T-helper 17 cell (primary cell): ENCODE results near the gene RFLNA. TPM values are rescaled to one million over a fixed set of nuclear protein-coding genes. Genes with fewer than 3 reads are reported as not detected.
"Not testable (repeated sequence)": the region's sequence is repeated elsewhere in the genome, so short reads cannot be mapped to it uniquely, and the experiment has no call there.

Experiments
- ATAC-seq: fragments of 150-1000 bp; cut with Tn5 transposase; 2 replicates; pipeline ENCODE4 v1.10.0; 2021; ENCODE audit warnings: mild to moderate bottlenecking, moderate library complexity
- DNase-seq, 3 donors: peaks; one replicate each; pipeline versions ENCODE4 v3.0.0 to v3.0.0-alpha.2; 2020 to 2021
- H3K9me3 ChIP-seq: one replicate; pipeline ENCODE4 v1.7.0; 2013; ENCODE audit warnings: low read length, mild to moderate bottlenecking; ENCODE audit not compliant: control insufficient read depth, poor library complexity, severe bottlenecking
- H3K27ac Mint-ChIP-seq: one replicate; pipeline ENCODE4 v1.8.0; 2022; ENCODE audit warnings: mild to moderate bottlenecking, moderate library complexity, mixed read lengths
- H3K27me3 Mint-ChIP-seq: one replicate; pipeline ENCODE4 v1.8.0; 2022; ENCODE audit warnings: mixed read lengths
- H3K36me3 Mint-ChIP-seq: one replicate; pipeline ENCODE4 v1.8.0; 2022; ENCODE audit warnings: low read depth, mixed read lengths
- H3K4me1 Mint-ChIP-seq: one replicate; pipeline ENCODE4 v1.8.0; 2022; ENCODE audit warnings: mild to moderate bottlenecking, mixed read lengths
- H3K4me3 Mint-ChIP-seq: one replicate; pipeline ENCODE4 v1.8.0; 2022; ENCODE audit warnings: mild to moderate bottlenecking, moderate library complexity, mixed read lengths
- total RNA-seq, 4 donors: library from RNA in 2 of 4; stranded (reverse) in 2 of 4; gene quantifications; one replicate each; pipeline ENCODE4 v1.2.3 and lab custom pipeline; 2022 to 2026

RFLNA gene
- total RNA-seq, 2 donors from 2014 or later, result not detected

- no peak for ATAC-seq
- H3K4me1 Mint-ChIP-seq, result no peaks in the 10 kb centered on the region
- H3K36me3 Mint-ChIP-seq, result no peaks in the 10 kb centered on the region
- H3K27ac Mint-ChIP-seq, result no peak overlapping the region
- H3K4me3 Mint-ChIP-seq, result no peak overlapping the region
- no peak for DNase-seq
- H3K27me3 Mint-ChIP-seq, result peaks cover 45% of the 10 kb centered on the region
- H3K9me3 ChIP-seq, result no peaks in the 10 kb centered on the region
These were observed 2.5 kb upstream of the RFLNA start for GRCh38 chr12:124292385-124292784.

GRCh38 chr12:124293286-124294003 lies 1.4 kb upstream of the RFLNA start:
- peaks cover 53% of the 10 kb centered on the region for H3K27me3 Mint-ChIP-seq
- ATAC-seq, result no peak
- H3K27ac Mint-ChIP-seq, result no peak overlapping the region
- no peaks in the 10 kb centered on the region for H3K4me1 Mint-ChIP-seq
- DNase-seq, result no peak
- no peaks in the 10 kb centered on the region for H3K9me3 ChIP-seq
- no peaks in the 10 kb centered on the region for H3K36me3 Mint-ChIP-seq
- no peak overlapping the region for H3K4me3 Mint-ChIP-seq

GRCh38 chr12:124295431-124296058 lies 652 bp downstream of the RFLNA start:
- ATAC-seq, result no peak
- H3K4me3 Mint-ChIP-seq, result no peak overlapping the region
- H3K4me1 Mint-ChIP-seq, result no peaks in the 10 kb centered on the region
- H3K9me3 ChIP-seq, result no peaks in the 10 kb centered on the region
- H3K27ac Mint-ChIP-seq, result no peak overlapping the region
- peaks cover 64% of the 10 kb centered on the region for H3K27me3 Mint-ChIP-seq
- no peak for DNase-seq
- H3K36me3 Mint-ChIP-seq, result no peaks in the 10 kb centered on the region

DNA sequence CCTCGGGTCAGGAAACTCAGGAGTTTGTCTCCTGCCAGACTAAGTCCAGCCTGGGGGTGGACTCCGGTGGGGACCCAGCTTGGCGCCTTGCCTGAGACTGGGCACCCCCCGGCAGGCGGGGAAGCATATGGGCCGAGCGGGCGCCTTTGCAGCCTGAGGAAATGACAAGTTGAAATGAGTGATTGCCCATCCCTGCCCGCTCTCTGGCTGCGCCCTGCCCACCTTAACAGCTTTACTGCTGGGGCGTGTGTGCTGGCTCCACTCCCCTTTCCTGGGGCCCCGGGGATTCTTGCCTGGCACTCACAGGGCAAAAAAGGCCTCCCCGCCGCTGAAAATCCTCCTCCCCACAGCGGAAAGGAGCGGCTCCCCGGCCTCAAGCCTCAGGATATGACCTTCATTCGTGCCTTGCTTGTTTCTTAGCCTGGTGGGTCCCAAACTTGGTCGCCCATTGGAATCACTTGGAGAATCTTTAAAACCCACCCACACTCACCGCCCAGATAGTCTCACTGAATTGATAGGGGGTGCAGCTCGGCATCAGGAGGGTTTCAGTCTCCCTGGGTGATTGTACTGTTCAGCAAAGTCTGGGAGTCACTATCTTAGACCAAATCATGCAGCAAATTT lies 1.5 kb downstream of the RFLNA start:
- H3K36me3 Mint-ChIP-seq, result peaks cover 3% of the 10 kb centered on the region
- no peak for ATAC-seq
- H3K9me3 ChIP-seq, result no peaks in the 10 kb centered on the region
- peaks cover 69% of the 10 kb centered on the region for H3K27me3 Mint-ChIP-seq
- H3K4me3 Mint-ChIP-seq, result peak overlapping the region; percentile 45
- H3K27ac Mint-ChIP-seq, result no peak overlapping the region
- no peak for DNase-seq
- H3K4me1 Mint-ChIP-seq, result no peaks in the 10 kb centered on the region

- ATAC-seq (no peak), DNase-seq (no peak)
- no peaks in the 10 kb centered on the region for H3K9me3 ChIP-seq
- H3K4me3 Mint-ChIP-seq, result no peak overlapping the region
- peaks cover 3% of the 10 kb centered on the region for H3K36me3 Mint-ChIP-seq
- no peak overlapping the region for H3K27ac Mint-ChIP-seq
- peaks cover 65% of the 10 kb centered on the region for H3K27me3 Mint-ChIP-seq
- no peaks in the 10 kb centered on the region for H3K4me1 Mint-ChIP-seq
These were observed 2.0 kb downstream of the RFLNA start for GRCh38 chr12:124296916-124297351.

GRCh38 chr12:124297389-124297788 lies 2.5 kb downstream of the RFLNA start:
- ATAC-seq (no peak), DNase-seq (no peak)
- H3K9me3 ChIP-seq, result no peaks in the 10 kb centered on the region
- no peak overlapping the region for H3K4me3 Mint-ChIP-seq
- no peaks in the 10 kb centered on the region for H3K4me1 Mint-ChIP-seq
- no peak overlapping the region for H3K27ac Mint-ChIP-seq
- peaks cover 3% of the 10 kb centered on the region for H3K36me3 Mint-ChIP-seq
- H3K27me3 Mint-ChIP-seq, result peaks cover 61% of the 10 kb centered on the region

GRCh38 chr12:124297856-124298255 lies 3.0 kb downstream of the RFLNA start:
- no peaks in the 10 kb centered on the region for H3K9me3 ChIP-seq
- no peak overlapping the region for H3K27ac Mint-ChIP-seq
- peaks cover 59% of the 10 kb centered on the region for H3K27me3 Mint-ChIP-seq
- DNase-seq, result no peak
- H3K36me3 Mint-ChIP-seq, result peaks cover 3% of the 10 kb centered on the region
- no peak for ATAC-seq
- H3K4me1 Mint-ChIP-seq, result no peaks in the 10 kb centered on the region
- no peak overlapping the region for H3K4me3 Mint-ChIP-seq

GRCh38 chr12:124298685-124299410 lies 4.0 kb downstream of the RFLNA start:
- DNase-seq, result no peak
- H3K27ac Mint-ChIP-seq, result no peak overlapping the region
- H3K4me1 Mint-ChIP-seq, result no peaks in the 10 kb centered on the region
- peaks cover 54% of the 10 kb centered on the region for H3K27me3 Mint-ChIP-seq
- H3K4me3 Mint-ChIP-seq, result no peak overlapping the region
- peaks cover 3% of the 10 kb centered on the region for H3K36me3 Mint-ChIP-seq
- no peak for ATAC-seq
- H3K9me3 ChIP-seq, result no peaks in the 10 kb centered on the region

GRCh38 chr12:124299628-124300388 lies 4.9 kb downstream of the RFLNA start:
- H3K4me1 Mint-ChIP-seq, result no peaks in the 10 kb centered on the region
- no peak overlapping the region for H3K27ac Mint-ChIP-seq
- ATAC-seq (no peak), DNase-seq (no peak)
- no peak overlapping the region for H3K4me3 Mint-ChIP-seq
- no peaks in the 10 kb centered on the region for H3K9me3 ChIP-seq
- peaks cover 52% of the 10 kb centered on the region for H3K27me3 Mint-ChIP-seq
- peaks cover 3% of the 10 kb centered on the region for H3K36me3 Mint-ChIP-seq

DNA sequence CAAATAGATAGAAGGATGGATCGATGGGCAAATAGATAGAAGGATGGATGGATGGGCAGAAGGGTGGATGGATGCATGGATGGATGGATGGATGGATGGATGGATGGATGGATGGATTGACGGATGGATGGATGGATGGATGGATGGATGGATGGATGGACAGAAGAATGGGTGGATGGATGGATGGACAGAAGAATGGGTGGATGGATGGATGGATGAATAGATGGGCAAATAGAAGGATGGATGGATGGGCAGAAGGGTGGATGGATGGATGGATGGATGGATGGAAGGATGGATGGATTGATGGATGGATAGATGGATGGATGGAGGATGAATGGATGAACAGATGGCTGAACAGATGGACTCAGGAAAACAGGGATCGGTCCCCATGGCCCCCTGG lies 5.8 kb downstream of the RFLNA start:
- not testable (repeated sequence) for H3K36me3 Mint-ChIP-seq, DNase-seq, H3K27ac Mint-ChIP-seq, H3K4me3 Mint-ChIP-seq, H3K9me3 ChIP-seq, ATAC-seq, H3K4me1 Mint-ChIP-seq
- peaks cover 52% of the 10 kb centered on the region for H3K27me3 Mint-ChIP-seq

DNA sequence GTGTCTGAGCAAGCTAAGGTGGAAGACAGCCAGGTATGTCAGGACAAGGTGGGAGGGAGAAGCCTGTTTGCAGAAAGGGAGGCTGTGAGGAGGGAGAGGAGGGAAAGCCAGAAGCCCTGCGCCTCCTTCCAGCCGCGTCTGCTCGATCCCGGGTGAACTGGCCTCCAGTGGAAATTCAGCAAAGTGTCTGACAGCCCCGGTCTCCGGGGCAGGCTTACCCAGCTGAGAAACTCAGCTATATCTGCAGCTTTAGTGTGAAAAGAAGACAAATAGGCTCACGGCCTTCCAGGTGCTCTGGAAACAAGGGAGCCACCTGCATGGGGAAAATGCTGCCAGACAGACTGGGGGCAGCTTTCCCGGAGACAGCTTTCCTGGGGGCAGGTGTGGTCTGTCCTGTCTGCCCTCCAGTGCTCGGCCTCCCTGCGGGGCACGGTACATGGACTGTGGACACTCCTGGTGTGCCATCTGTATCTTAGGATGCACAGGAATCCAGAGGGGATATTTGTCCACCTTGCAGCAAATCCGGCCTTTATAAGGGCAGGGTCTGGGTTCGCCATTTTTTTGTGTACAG lies 6.3 kb downstream of the RFLNA start:
- H3K36me3 Mint-ChIP-seq, result peaks cover 3% of the 10 kb centered on the region
- no peak overlapping the region for H3K27ac Mint-ChIP-seq
- DNase-seq (no peak), ATAC-seq (no peak)
- H3K27me3 Mint-ChIP-seq, result peaks cover 47% of the 10 kb centered on the region
- no peaks in the 10 kb centered on the region for H3K9me3 ChIP-seq
- H3K4me3 Mint-ChIP-seq, result no peak overlapping the region
- H3K4me1 Mint-ChIP-seq, result no peaks in the 10 kb centered on the region

DNA sequence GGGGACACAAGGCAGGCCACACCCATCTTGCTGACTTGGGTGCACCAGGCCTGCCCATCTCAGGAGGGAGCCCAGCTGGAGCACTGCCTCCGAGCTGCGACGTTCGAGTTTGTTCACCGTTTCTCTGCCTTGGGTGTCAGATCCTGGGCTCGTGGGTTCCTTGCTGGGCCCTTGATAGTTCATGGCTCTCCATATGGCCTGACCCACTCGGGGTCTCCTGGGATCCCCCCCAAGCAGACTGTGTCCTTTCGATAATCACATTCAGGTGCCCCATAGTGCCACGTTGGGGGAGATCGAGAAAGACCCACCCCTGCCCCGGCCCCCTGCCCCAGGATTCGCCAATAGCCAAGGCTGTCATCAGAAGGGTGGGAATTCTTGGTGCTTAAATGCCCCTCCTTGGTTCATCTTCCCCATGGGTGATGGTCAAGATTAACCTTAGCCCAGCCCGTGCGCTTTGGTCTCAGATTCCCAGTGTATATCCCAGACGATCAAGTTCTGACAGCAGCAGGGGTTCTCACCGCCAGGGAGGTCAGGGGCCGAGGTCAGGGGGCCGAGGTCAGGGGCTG lies 7.4 kb downstream of the RFLNA start:
- H3K36me3 Mint-ChIP-seq, result peaks cover 3% of the 10 kb centered on the region
- H3K4me1 Mint-ChIP-seq, result no peaks in the 10 kb centered on the region
- DNase-seq (no peak), ATAC-seq (no peak)
- no peak overlapping the region for H3K27ac Mint-ChIP-seq
- H3K27me3 Mint-ChIP-seq, result peaks cover 36% of the 10 kb centered on the region
- H3K4me3 Mint-ChIP-seq, result no peak overlapping the region
- H3K9me3 ChIP-seq, result no peaks in the 10 kb centered on the region
